ENCODE results near the gene SNX20. TPM values are rescaled to one million over a fixed set of nuclear protein-coding genes. Genes with fewer than 3 reads are reported as not detected.

Gene SNX20
- total RNA-seq, 1 experiment from 2014 or later: not detected

GRCh38 chr16:50717091-50717490 lies 36.0 kb upstream of the SNX20 start:
- Histone ChIP-seq H4K5ac (ENCODE audit: insufficient read length, low read depth, low read length) (no peak overlapping the region), H3K56ac (ENCODE audit: insufficient read length, low read depth, low read length) (no peak overlapping the region), H4K20me1 (ENCODE audit: control insufficient read depth, insufficient read depth, insufficient read length) (no peaks in the 10 kb centered on the region), H3K27ac (ENCODE audit: insufficient read length, low read depth, low read length) (no peak overlapping the region), H2BK20ac (ENCODE audit: low read depth, low read length, poor library complexity, severe bottlenecking) (no peak overlapping the region), H3K18ac (ENCODE audit: insufficient read length, low read depth, low read length) (no peak overlapping the region), H3K4me2 (ENCODE audit: insufficient read depth, insufficient read length, low read length) (no peak overlapping the region), H2AK5ac (ENCODE audit: insufficient read length, low read length) (no peak overlapping the region), H3K14ac (ENCODE audit: insufficient read depth, low read length) (no peak overlapping the region), H3K79me1 (ENCODE audit: insufficient read depth, low read depth, low read length, poor library complexity, severe bottlenecking) (no peaks in the 10 kb centered on the region), H3K4ac (ENCODE audit: low read depth, low read length) (no peak overlapping the region), H3K4me1 (ENCODE audit: insufficient read depth, low read length) (no peaks in the 10 kb centered on the region; the same call in 1 of the 2 replicates), H2BK15ac (ENCODE audit: low read depth, low read length) (no peak overlapping the region), H4K91ac (ENCODE audit: insufficient read length, low read depth, low read length) (no peak overlapping the region), H3K23ac (ENCODE audit: insufficient read length, low read depth, low read length) (no peak overlapping the region), H3T11ph (ENCODE audit: low read length) (no peak overlapping the region), H3K9me3 (ENCODE audit: control insufficient read depth, low read depth, low read length) (no peaks in the 10 kb centered on the region), H4K8ac (replicated peaks; ENCODE audit: insufficient read length, low read depth, low read length) (no peak overlapping the region), H2AFZ (ENCODE audit: low read length) (no peak overlapping the region), H3K23me2 (ENCODE audit: insufficient read length, low read depth, low read length, poor library complexity, severe bottlenecking) (no peaks in the 10 kb centered on the region), H3K79me2 (ENCODE audit: insufficient read depth, low read length) (no peaks in the 10 kb centered on the region), H3K27me3 (ENCODE audit: insufficient read depth, low read length) (no peaks in the 10 kb centered on the region), H2BK120ac (ENCODE audit: low read depth, low read length, poor library complexity, severe bottlenecking) (no peak overlapping the region), H3K9ac (ENCODE audit: extremely low read depth, insufficient read length, low read length) (no peak overlapping the region), H2BK12ac (ENCODE audit: insufficient read length, low read depth, low read length) (no peak overlapping the region), H2BK5ac (ENCODE audit: insufficient read length, low read length) (no peak overlapping the region)
- Mint-ChIP-seq H3K36me3 (ENCODE audit: insufficient read depth in 1 of 3, low read depth in 3 of 3) (no peaks in the 10 kb centered on the region), H3K4me1 (peaks cover 14 to 18% of the 10 kb centered on the region in 2 experiments), H3K27me3 (ENCODE audit: low read depth) (no peaks in the 10 kb centered on the region; the same call in 1 of the 2 replicates), H3K4me3 (no peak overlapping the region), H3K27ac (no peak overlapping the region), H3K9me3 (no peaks in the 10 kb centered on the region)
- no peak for DNase-seq
- WGBS (ENCODE audit: extremely low coverage, insufficient read length, low lambda C conversion rate): no CpG with 5 or more reads among the region's 4 CpGs
- no peak for TF ChIP-seq CTCF (conservative IDR thresholded peaks at IDR 0.05)

All from H9 (cell line).